GM23338 (cell line): ENCODE measurements around the gene ZNF561. TPM values are rescaled to one million over a fixed set of nuclear protein-coding genes. Genes with fewer than 3 reads are reported as not detected.
A peak's percentile ranks its signal among the peaks of the same experiment; 100 is the strongest.

Source experiments
- ATAC-seq: fragments of 200-7000 bp; cut with Tn5 transposase; 3 replicates; pipeline ENCODE4 v1.9.1; 2020
- DNase-seq: peaks from one replicate; pipeline ENCODE4 v3.0.0-alpha.2; 2015; ENCODE audit warnings: low spot score
- H2AFZ ChIP-seq: fragments of 200-600 bp; sonication (generic); 2 replicates; pipeline ENCODE4 v1.8.0; 2016; ENCODE audit warnings: antibody characterized with exemption, mild to moderate bottlenecking, moderate library complexity
- H3F3A ChIP-seq: fragments of 200-600 bp; sonication (generic); replicated peaks from 2 replicates; pipeline ENCODE4 v1.8.0; 2017; ENCODE audit warnings: antibody characterized with exemption, mixed run types, low read depth
- H3K27ac ChIP-seq: fragments of 200-600 bp; sonication (generic); 2 replicates; pipeline ENCODE4 v1.6.1; 2016; ENCODE audit warnings: low read depth
- H3K27me3 ChIP-seq: fragments of 200-600 bp; sonication (generic); 2 replicates; pipeline ENCODE4 v1.8.0; 2016; ENCODE audit warnings: mild to moderate bottlenecking, mixed run types, moderate library complexity; ENCODE audit not compliant: insufficient read depth
- H3K36me3 ChIP-seq: fragments of 200-600 bp; sonication (generic); 2 replicates; pipeline ENCODE4 v1.8.0; 2016; ENCODE audit warnings: mild to moderate bottlenecking; ENCODE audit not compliant: insufficient read depth
- H3K4me1 ChIP-seq: fragments of 200-600 bp; sonication (generic); 2 replicates; pipeline ENCODE4 v1.8.0; 2016; ENCODE audit warnings: mild to moderate bottlenecking, moderate library complexity; ENCODE audit not compliant: insufficient read depth
- H3K4me2 ChIP-seq: fragments of 200-600 bp; sonication (generic); 2 replicates; pipeline ENCODE4 v1.7.1; 2017; ENCODE audit warnings: mixed run types
- H3K4me3 ChIP-seq: fragments of 200-600 bp; sonication (generic); 2 replicates; pipeline ENCODE4 v1.6.1; 2016; ENCODE audit warnings: mixed run types
- H3K79me2 ChIP-seq: fragments of 200-600 bp; sonication (generic); replicated peaks from 2 replicates; pipeline ENCODE4 v1.8.0; 2017; ENCODE audit warnings: mild to moderate bottlenecking; ENCODE audit not compliant: insufficient read depth
- H3K9me2 ChIP-seq: fragments of 200-600 bp; sonication (generic); 2 replicates; pipeline ENCODE4 v1.8.0; 2017; ENCODE audit not compliant: insufficient read depth
- H4K20me1 ChIP-seq: fragments of 200-600 bp; sonication (generic); replicated peaks from 2 replicates; pipeline ENCODE4 v1.8.0; 2017; ENCODE audit warnings: mild to moderate bottlenecking; ENCODE audit not compliant: insufficient read depth
- H3K27ac Mint-ChIP-seq: 2 replicates; pipeline ENCODE4 v1.8.0; 2020; ENCODE audit warnings: inconsistent platforms, mild to moderate bottlenecking, moderate library complexity, mixed read lengths
- H3K27me3 Mint-ChIP-seq: 3 replicates; pipeline ENCODE4 v1.8.0; 2022; ENCODE audit warnings: low read depth, mild to moderate bottlenecking, moderate library complexity, mixed read lengths, inconsistent platforms; ENCODE audit not compliant: insufficient read depth, poor library complexity
- H3K36me3 Mint-ChIP-seq: 3 replicates; pipeline ENCODE4 v1.8.0; 2021; ENCODE audit warnings: low read depth, mild to moderate bottlenecking, inconsistent platforms, moderate library complexity, mixed read lengths
- H3K4me1 Mint-ChIP-seq: 3 replicates; pipeline ENCODE4 v1.8.0; 2020; ENCODE audit warnings: mild to moderate bottlenecking, inconsistent platforms, mixed read lengths
- H3K4me3 Mint-ChIP-seq: 3 replicates; pipeline ENCODE4 v1.8.0; 2021; ENCODE audit warnings: moderate library complexity, mild to moderate bottlenecking, inconsistent platforms, mixed read lengths
- H3K9me3 Mint-ChIP-seq: 3 replicates; pipeline ENCODE4 v1.8.0; 2020; ENCODE audit warnings: moderate library complexity, mild to moderate bottlenecking, inconsistent platforms, mixed read lengths
- EZH2phosphoT487 ChIP-seq: fragments of 200-600 bp; sonication (generic); IDR thresholded peaks from one replicate; pipeline ENCODE4 v1.8.1; 2018; ENCODE audit warnings: antibody characterized with exemption; ENCODE audit not compliant: unreplicated experiment
- STAT1 ChIP-seq: IDR thresholded peaks from one replicate; pipeline ENCODE4 v1.6.1; 2016; ENCODE audit warnings: antibody characterized with exemption; ENCODE audit not compliant: unreplicated experiment
- polyA plus RNA-seq: library from polyadenylated mRNA; unstranded; fragments of >200 nt; fragmentation: Nextera tagmentation; extraction: Ambion mirVana; gene quantifications from 2 replicates; pipeline ENCODE4 v1.2.1, GENCODE V29; 2016
- total RNA-seq: library from RNA; depleted of rRNA; stranded (reverse); fragments of >200 nt; shearing (Covaris generic); gene quantifications from 2 replicates; pipeline ENCODE4 v1.2.3, GENCODE V29; 2014; rRNA removed
- TF ChIP-seq, protein P1 (sequence below): fragments of 250-450 bp; sonication (Bioruptor Pico); IDR thresholded peaks from 2 replicates; pipeline ENCODE4 v1.5.0; 2020; ENCODE audit warnings: mild to moderate bottlenecking, moderate library complexity

ZNF561 gene
- total and polyA plus RNA-seq, 2 experiments from 2014 or later = 22.7 to 71.1 TPM

- peaks cover 100% of the 10 kb centered on the region for H3K36me3 Mint-ChIP-seq
- peaks cover 87% of the 10 kb centered on the region for H3K36me3 ChIP-seq
- H3K79me2 ChIP-seq = peaks cover 95% of the 10 kb centered on the region
- H3K27me3 ChIP-seq = no peaks in the 10 kb centered on the region; the same call in 1 of the 2 replicates
- peaks cover 36% of the 10 kb centered on the region for H3K27me3 Mint-ChIP-seq
- no peak overlapping the region for H3K4me2 ChIP-seq
- peak; percentile 56 for DNase-seq
- H3K9me3 Mint-ChIP-seq = peaks cover 93% of the 10 kb centered on the region
- TF ChIP-seq, protein P1, sequence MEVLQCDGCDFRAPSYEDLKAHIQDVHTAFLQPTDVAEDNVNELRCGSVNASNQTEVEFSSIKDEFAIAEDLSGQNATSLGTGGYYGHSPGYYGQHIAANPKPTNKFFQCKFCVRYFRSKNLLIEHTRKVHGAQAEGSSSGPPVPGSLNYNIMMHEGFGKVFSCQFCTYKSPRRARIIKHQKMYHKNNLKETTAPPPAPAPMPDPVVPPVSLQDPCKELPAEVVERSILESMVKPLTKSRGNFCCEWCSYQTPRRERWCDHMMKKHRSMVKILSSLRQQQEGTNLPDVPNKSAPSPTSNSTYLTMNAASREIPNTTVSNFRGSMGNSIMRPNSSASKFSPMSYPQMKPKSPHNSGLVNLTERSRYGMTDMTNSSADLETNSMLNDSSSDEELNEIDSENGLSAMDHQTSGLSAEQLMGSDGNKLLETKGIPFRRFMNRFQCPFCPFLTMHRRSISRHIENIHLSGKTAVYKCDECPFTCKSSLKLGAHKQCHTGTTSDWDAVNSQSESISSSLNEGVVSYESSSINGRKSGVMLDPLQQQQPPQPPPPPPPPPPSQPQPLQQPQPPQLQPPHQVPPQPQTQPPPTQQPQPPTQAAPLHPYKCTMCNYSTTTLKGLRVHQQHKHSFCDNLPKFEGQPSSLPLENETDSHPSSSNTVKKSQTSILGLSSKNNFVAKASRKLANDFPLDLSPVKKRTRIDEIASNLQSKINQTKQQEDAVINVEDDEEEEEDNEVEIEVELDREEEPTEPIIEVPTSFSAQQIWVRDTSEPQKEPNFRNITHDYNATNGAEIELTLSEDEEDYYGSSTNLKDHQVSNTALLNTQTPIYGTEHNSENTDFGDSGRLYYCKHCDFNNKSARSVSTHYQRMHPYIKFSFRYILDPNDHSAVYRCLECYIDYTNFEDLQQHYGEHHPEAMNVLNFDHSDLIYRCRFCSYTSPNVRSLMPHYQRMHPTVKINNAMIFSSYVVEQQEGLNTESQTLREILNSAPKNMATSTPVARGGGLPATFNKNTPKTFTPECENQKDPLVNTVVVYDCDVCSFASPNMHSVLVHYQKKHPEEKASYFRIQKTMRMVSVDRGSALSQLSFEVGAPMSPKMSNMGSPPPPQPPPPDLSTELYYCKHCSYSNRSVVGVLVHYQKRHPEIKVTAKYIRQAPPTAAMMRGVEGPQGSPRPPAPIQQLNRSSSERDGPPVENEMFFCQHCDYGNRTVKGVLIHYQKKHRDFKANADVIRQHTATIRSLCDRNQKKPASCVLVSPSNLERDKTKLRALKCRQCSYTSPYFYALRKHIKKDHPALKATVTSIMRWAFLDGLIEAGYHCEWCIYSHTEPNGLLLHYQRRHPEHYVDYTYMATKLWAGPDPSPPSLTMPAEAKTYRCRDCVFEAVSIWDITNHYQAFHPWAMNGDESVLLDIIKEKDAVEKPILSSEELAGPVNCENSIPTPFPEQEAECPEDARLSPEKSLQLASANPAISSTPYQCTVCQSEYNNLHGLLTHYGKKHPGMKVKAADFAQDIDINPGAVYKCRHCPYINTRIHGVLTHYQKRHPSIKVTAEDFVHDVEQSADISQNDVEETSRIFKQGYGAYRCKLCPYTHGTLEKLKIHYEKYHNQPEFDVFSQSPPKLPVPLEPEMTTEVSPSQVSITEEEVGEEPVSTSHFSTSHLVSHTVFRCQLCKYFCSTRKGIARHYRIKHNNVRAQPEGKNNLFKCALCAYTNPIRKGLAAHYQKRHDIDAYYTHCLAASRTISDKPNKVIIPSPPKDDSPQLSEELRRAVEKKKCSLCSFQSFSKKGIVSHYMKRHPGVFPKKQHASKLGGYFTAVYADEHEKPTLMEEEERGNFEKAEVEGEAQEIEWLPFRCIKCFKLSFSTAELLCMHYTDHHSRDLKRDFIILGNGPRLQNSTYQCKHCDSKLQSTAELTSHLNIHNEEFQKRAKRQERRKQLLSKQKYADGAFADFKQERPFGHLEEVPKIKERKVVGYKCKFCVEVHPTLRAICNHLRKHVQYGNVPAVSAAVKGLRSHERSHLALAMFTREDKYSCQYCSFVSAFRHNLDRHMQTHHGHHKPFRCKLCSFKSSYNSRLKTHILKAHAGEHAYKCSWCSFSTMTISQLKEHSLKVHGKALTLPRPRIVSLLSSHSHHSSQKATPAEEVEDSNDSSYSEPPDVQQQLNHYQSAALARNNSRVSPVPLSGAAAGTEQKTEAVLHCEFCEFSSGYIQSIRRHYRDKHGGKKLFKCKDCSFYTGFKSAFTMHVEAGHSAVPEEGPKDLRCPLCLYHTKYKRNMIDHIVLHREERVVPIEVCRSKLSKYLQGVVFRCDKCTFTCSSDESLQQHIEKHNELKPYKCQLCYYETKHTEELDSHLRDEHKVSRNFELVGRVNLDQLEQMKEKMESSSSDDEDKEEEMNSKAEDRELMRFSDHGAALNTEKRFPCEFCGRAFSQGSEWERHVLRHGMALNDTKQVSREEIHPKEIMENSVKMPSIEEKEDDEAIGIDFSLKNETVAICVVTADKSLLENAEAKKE = no peak
- TF ChIP-seq STAT1 (no peak), EZH2phosphoT487 (no peak)
- no peaks in the 10 kb centered on the region for H3K4me1 ChIP-seq
- H3F3A ChIP-seq = peaks cover 32% of the 10 kb centered on the region
- no peak overlapping the region for H2AFZ ChIP-seq
- H3K4me1 Mint-ChIP-seq = no peaks in the 10 kb centered on the region
- no peak overlapping the region for H3K27ac ChIP-seq
- H3K4me3 Mint-ChIP-seq = no peak overlapping the region; the same call in 2 of the 3 replicates
- no peak for ATAC-seq
- H4K20me1 ChIP-seq = peaks cover 52% of the 10 kb centered on the region
- H3K4me3 ChIP-seq = peak overlapping the region; percentile 7; the same call in 1 of the 2 replicates
- no peaks in the 10 kb centered on the region; the same call in 1 of the 2 replicates for H3K9me2 ChIP-seq
- H3K27ac Mint-ChIP-seq = no peak overlapping the region
Observed at GRCh38 chr19:9565900-9566705, 54.9 kb downstream of the ZNF561 start.

Other genes starting within 250 kb of the ZNF561 start
- 12.0 and 13.9 TPM in 2 replicates for gene ZNF266, start 185.7 kb downstream of the ZNF561 start, total RNA-seq
- gene ZNF266, start 185.7 kb downstream of the ZNF561 start, polyA plus RNA-seq = 11.0 and 12.7 TPM in 2 replicates
- gene ZNF560, start 122.6 kb downstream of the ZNF561 start, total RNA-seq = 0.14 and 0.31 TPM in 2 replicates
- gene ZNF560, start 122.6 kb downstream of the ZNF561 start, polyA plus RNA-seq = not detected in 2 replicates
- gene ZNF426, start 82.6 kb downstream of the ZNF561 start, total RNA-seq = 20.0 and 22.7 TPM in 2 replicates
- gene ZNF426, start 82.6 kb downstream of the ZNF561 start, polyA plus RNA-seq = 10.5 and 11.0 TPM in 2 replicates
- 252 and 263 TPM in 2 replicates for gene ZNF121, start 36.7 kb downstream of the ZNF561 start, total RNA-seq
- 42.3 and 50.8 TPM in 2 replicates for gene ZNF121, start 36.7 kb downstream of the ZNF561 start, polyA plus RNA-seq
- gene ZNF562, start 53.9 kb upstream of the ZNF561 start, total RNA-seq = 48.3 and 68.8 TPM in 2 replicates
- gene ZNF562, start 53.9 kb upstream of the ZNF561 start, polyA plus RNA-seq = 11.2 and 15.6 TPM in 2 replicates
- gene ZNF846, start 147.5 kb upstream of the ZNF561 start, total RNA-seq = 4.2 and 14.8 TPM in 2 replicates
- gene ZNF846, start 147.5 kb upstream of the ZNF561 start, polyA plus RNA-seq = 6.0 and 7.6 TPM in 2 replicates
- gene FBXL12, start 197.8 kb upstream of the ZNF561 start, total RNA-seq = 25.4 and 32.8 TPM in 2 replicates
- 23.5 and 24.1 TPM in 2 replicates for gene FBXL12, start 197.8 kb upstream of the ZNF561 start, polyA plus RNA-seq
- gene UBL5, start 206.7 kb upstream of the ZNF561 start, total RNA-seq = 304 and 484 TPM in 2 replicates
- 1,371 and 1,518 TPM in 2 replicates for gene UBL5, start 206.7 kb upstream of the ZNF561 start, polyA plus RNA-seq
- 102 and 127 TPM in 2 replicates for gene PIN1, start 214.1 kb upstream of the ZNF561 start, total RNA-seq
- 112 and 127 TPM in 2 replicates for gene PIN1, start 214.1 kb upstream of the ZNF561 start, polyA plus RNA-seq